CD4-positive, alpha-beta T cell treated with Interleukin-10 for 1 hour (primary cell): Measurements from ENCODE around the gene THG1L.
"Not testable (repeated sequence)": the region's sequence is repeated elsewhere in the genome, so short reads cannot be mapped to it uniquely, and the experiment has no call there.

Experiments
- DNase-seq: peaks from one replicate; pipeline ENCODE4 v3.0.0-alpha.2; 2020

THG1L gene

DNA sequence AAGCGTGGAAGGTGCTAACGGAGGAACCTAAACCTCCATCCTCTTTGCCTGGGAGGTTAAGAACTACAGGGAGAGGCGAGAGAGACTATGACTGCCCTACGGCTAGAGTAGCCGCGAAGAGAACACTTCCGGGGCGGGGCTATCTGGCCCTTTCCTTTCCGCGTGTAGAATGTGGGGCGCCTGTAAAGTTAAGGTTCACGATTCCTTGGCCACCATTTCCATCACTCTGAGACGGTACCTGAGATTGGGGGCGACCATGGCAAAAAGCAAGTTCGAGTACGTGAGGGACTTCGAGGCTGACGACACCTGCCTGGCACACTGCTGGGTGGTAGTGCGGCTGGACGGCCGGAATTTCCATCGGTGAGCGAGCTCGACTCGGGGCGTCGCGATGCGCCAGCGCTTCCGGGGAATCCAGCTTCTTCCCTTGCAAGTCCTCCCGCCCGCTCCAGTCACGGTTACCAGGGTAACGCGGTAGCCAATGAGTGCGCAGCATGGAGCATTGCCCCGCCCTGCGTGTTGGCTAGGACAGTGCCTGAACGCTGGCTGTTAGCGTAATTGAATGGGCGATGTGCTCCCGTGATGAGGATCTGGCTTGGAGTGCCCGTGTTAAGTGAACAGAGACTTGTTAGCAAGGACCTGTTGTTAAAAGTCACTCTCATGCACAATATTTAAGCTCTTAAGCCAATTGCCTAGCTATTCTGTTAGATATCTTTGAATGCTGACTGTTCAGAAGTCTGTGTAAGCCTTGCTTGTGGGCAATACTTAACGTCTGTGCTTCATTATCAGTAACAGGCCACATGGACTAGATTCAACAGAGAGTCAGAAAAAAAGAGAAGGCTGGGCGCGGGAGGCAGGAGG is at the start of gene THG1L:
Gene THG1L, plus strand, starts transcription at position 149 of the 858 bp plus-strand sequence. Its CDS starts 21 bp downstream, at position 170.
- peak; percentile 98 for DNase-seq

DNA sequence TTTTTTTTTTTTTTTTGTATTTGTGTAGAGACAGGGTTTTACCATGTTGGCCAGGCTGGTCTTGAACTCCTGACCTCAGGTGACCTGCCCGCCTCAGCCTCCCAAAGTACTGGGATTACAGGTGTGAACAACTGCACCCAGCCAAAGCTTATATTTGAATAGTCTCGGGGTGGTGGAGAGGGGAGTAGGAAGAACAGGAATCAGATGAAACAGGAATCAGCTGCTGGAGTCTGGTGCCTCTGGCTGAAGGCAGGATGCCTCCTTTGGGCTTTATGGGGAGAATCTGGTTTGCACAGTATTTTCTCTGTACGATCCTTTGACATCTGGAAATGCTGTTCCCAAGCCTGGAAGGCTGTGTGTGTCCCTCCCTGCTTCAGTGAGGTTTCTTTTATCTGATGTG is 49.0 kb upstream of the THG1L start:
- no peak for DNase-seq

DNA sequence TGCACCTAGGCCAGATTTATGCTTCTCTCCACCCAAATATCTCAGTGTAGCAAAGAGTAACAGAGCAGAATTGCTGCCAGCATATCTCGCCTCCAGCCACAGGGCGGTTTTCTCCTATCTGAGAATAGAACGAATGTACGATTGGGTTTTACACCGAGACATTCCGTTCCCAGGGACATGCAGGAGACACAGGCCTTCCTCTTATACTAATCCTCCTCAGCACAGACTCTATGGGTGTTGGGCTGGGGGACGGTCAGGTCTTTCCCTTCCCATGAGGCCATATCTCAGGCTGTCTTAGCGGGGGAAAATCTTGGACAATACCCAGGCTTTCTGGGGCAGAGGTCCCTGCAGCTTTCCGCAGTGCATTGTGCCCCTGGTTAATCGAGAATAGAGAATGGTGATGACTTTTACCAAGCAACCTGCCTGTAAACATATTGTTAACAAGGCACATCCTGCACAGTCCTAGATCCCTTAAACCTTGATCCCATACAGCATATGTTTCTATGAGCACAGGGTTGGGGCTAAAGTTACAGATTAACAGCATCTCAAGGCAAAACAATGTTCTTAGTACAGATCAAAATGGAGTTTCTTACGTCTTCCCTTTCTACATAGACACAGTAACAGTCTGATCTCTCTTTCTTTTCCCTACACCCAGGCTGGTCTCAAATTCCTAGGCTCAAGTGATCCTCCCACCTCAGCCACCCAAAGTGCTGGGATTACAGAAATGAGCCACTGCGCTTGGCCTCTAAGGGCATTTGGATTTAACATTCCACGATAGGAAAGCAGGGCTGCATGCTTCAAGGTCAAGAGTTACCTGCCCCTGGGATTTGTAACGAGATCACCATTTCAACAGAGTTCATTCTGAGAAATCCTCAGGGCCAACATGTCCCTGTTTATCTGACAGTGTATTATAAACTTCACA is 44.7 kb upstream of the THG1L start:
- DNase-seq: not testable (repeated sequence)

DNA sequence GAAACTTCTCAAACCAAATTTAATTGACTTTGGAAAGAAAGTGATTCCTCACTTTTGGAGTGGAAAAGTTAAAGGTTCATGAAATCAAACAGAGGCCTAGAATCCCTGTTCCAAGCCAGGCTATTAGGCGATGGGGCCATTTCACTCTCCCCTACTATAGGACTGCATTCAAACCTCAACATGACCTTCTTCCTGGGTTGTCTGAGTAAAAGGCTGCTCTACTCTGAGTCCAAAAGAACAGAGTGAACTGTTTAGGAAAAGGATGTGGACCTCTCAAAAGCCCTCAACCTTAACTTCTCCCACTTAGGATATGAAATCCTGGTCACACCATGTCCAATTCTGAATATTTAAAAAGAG is 44.0 kb upstream of the THG1L start:
- no peak for DNase-seq

DNA sequence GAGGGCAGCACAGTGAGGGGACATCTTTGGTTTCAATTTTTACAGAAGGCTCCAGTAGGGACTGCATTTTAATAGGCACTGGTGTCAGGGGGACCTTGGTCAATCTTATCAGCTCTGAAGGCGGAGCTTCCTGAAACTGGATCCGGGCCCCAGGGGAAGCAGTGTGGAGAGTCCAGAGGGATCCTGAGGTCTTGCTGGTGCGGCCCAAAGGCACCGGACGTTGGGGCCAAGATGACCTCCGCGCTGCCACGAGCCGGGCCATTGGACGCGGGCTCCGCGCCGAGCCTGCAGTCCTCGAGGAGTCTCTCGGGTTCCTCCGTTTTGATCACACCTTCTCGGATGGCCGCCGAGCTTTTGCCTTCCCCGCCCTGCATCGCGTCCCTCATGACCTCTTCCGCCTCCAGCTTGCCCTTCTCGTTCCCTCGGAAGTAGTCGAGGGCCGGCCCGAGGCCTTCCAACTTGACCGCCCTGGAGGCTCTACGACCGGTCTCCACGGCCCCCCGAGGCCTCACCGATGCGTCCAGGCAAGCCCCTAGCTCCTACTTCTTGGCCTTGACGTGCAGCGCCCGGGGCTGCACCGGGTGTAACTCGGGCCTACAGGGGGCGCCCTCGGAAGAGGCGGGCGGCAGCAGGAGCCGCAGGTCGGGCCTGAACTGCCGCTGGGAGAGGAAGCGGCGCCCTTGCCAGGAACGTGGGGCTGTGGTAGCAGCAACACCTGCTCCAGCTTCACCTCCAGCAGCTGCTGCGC is 41.1 kb upstream of the THG1L start:
- peak; percentile 32 for DNase-seq

DNA sequence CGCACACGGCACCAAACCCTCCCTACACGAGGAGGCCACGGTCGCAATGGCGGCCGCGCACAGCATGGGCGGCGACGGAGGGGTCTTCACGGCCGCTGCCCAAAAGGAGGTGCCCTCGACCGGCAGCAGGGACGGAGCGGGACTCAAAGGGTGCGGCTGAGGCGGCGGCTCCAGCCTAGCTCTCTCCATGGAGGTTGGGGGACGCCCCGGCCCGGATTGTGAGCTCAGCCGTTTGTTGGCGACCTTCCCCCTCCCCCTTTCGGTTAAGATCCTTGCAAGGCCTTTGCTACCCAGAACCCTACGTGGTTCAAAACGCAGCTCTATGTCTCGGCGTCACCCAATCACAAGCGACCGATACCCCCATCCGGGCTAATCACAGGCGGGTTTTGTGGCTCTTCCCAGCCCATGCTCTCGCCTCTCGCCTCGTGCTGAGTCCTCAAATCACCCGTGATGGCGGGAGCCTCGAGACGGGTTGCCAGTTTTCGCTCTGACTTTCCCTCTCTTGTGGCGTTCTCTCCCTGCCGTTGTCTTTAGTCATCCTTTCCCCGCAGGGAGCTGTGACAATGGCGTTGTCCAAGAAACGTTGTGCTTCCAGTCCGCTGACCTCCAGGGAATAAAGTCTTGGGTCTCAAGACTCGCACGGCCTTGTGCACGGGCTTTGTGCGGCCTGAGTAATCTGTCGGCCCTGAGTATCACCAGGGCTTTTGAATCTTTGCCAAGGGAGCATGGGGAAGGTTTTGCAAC is 40.4 kb upstream of the THG1L start:
- DNase-seq: no peak

DNA sequence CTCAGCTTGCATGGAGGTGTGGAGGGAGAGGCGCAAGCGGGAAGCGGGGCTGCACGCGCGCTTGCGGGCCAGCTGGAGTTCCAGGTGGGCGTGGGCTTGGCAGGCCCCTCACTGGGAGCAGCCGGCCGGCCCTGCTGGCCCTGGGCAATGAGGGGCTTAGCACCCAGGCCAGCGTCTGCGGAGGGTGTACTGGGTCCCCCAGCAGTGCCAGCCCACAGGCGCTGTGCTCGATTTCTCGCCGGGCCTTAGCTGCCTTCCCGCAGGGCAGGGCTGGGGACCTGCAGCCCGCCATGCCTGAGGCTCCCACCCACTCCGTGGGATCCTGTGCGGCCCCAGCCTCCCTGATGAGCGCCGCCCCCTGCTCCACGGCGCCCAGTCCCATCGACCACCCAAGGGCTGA is 37.4 kb upstream of the THG1L start:
- not testable (repeated sequence) for DNase-seq

DNA sequence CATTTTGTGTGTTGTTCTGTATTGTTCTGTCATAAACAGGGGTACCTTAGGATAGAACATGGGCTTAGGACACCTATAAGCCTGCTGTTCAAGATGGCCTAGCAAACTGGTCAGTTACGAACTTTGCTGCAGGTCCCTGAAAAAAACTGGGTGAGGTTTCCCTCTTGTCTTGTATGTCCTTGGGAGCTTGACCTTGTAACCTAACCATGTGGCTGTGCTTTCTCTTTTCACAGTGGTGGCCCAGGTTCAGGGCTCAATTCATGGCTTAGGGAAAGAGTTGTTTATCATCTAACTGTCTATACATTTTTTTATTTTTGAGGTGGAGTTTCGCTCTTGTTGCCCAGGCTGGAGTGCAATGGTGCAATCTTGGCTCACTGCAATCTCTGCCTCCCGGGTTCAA is 35.1 kb upstream of the THG1L start:
- not testable (repeated sequence) for DNase-seq

DNA sequence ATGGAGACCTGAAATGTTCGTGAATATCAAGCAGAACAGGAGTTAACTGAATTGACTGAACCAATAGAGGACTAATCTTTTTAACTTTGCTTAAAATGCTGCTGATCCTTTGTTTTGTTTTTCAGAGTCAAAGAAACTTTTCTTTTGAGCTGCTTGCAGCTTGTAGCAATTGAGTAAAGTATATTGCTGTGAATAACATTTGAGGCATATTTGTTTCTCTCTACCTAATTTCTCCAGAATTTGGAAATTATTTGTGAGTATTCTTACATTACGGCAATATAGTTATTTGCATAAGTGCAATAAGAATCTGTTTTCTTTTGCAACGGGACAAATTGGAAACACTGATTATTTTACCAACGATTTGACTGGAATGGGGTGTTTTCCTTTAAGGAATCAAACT is 32.5 kb upstream of the THG1L start:
- not testable (repeated sequence) for DNase-seq

DNA sequence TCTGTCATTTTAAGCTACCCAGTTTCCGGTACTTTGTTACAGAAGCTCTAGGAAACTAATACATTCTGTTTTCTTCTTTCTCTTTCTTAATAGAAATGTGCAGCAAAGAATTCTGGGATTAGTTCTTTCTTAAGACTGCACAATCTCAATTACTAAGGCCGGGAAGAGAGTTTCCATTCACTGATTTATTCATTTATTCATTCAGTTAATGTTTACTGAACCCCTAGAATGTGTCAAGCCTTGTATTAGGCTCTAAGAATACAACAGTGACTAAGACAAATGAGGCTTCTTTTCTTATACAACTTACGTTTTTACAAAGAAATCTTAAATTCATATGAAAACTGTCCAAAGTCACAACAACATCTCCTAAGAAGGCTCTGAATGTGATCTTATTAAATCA is 27.5 kb upstream of the THG1L start:
- no peak for DNase-seq

DNA sequence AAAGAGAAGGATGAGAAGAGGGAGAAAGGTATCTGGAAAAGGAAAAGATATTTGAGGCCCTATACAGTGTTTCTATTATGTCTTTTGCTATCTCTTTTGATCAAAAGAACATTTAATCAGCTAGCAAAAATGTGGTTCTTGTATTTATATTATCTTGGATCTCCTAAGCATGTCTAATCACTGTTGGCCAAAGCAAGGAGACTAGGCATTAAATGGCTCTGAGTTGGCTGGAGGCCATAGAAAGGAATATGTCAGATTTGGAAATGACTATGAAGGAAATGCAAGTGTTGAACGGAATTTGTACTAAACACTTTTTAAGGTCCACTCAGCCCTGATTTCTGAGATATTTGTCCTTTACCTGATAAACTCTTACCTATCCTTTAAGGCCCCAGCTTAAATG is 22.4 kb upstream of the THG1L start:
- no peak for DNase-seq

DNA sequence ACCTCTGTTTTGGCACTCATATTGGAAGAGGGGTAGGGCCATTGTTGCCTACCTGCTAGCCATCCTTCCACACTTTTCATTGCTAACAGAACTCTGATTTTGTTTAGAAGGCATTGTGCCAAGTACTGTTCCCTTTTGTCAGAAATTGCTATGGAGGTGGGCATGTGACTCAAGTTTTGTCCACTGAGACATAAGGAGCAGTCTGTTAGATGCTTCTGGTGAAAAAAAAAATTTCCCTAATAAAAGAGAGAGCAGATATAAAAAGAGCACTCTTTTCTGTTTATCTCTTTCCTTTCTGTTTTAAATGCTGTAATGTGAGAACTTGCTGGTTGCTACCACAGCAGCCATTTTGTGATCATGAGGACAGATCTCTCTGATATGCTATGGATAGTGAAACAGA is 21.9 kb upstream of the THG1L start:
- no peak for DNase-seq

DNA sequence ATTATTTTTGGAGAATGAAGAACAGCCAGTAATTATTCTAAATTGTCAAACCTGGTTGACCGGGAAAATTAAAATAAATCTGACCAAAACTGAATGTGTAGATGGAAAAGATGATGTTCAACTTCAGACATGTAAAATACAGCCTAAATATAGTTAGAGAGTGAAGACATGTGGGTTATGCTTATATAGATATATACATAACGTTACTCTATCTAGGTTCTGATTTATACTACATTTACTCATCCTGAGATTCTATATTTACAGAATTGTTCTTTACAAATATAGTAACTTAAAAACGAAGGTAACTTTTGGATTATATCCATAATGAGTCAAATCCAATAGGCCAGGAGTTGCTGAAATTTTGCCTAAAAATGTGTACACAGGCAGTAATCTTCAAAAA is 20.8 kb upstream of the THG1L start:
- no peak for DNase-seq

DNA sequence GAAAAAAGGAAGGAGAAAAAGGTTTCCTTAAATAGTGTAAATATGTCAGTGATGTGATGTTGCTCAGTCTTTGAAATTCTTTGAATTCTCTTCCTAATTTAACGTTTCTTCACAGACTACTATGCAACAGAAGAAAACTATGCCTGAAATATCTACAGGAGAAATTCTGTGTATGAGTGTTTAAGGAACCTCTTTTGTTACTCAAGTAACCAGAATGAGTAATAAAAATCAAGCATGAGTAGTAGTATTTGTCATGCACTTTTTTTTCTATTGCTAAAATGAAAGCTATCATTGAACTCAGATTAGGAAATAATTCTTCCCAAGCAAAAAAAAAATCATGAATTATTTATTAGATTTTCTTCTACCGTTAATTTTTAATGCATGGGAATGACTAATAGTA is 20.3 kb upstream of the THG1L start:
- DNase-seq: no peak

DNA sequence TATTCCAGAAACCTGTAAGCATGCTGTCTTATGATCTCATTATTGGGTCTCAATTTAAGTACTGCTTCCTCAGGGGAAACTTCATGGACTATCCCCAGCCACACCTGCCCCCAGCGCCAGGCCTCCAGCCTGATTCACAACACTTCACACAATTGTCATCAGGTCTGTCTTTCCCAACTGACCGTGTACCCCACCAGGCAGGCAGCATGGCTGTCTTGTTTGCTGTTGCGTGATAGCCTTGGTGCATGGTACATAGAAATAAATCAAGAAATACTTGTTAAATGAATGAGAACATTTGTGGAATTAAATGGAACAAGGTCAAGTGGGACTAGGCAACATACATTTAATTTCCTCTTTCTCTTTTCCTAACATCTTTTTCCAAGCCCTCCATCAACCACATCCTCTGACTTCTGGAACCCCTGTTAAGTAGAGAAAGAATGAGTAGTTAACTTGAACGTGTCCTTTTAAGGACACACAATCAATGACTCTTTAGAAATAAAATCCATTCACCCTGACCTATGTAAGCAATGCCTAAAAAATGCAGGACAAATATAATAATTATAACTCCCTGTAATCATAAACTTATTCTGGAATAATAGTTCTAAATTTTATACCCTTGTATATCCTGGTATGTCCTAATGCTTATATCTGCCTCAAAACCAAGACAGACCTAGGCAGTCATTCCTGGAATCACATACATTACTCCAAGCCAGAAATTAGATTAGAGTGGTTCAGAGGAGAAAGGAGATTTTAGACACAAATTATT is 17.2 kb upstream of the THG1L start:
- DNase-seq: no peak

DNA sequence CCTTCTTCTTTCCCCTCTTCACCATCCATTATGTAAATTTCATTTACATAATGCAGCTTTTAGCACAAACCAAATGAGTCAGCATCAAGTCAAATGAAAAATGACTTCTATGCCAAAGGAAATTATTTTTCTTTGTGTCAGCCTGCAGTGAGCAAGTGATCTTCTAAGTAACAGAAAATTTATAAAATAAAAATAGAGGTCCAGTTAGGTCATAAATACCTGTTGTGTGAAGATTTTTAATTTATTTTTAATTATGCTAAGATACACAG is 16.7 kb upstream of the THG1L start:
- DNase-seq: no peak

DNA sequence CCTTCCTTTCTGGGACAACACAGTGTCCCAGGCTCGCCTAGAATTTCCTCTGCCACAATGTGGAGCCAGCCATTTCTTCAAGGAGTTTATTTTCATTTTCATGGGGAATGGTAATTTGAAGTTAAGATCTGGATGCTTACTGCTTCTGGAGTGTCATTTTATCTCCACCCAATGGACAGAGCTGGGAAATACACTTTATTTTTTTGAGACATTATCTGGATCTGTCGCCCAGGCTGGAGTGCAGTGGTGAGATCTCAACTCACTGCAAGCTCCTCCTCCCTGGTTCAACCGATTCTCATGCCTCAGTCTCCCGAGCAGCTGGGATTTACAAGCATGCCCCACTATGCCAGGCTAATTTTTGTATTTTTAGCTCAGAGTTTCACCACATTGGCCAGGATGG is 12.7 kb upstream of the THG1L start:
- peak; percentile 68 for DNase-seq

DNA sequence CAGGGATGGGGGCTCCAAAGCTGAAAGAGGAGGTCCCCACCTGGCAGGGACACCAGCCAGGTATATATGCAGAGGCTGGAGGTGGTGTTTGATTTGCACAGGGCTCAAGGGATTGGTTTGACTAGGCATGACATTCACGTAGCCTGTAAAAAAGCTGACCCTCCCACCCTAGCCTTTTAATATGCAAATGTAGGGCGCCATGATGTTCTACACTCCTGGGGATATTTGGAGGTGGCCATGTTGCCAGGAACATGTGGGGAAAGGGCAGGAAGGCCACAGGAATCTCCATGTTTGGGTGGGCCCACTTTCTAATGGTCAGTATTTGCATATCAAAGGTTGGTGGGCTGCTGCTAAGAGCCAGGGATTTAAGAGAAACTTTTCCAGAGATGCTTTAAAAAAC is 12.0 kb upstream of the THG1L start:
- no peak for DNase-seq

DNA sequence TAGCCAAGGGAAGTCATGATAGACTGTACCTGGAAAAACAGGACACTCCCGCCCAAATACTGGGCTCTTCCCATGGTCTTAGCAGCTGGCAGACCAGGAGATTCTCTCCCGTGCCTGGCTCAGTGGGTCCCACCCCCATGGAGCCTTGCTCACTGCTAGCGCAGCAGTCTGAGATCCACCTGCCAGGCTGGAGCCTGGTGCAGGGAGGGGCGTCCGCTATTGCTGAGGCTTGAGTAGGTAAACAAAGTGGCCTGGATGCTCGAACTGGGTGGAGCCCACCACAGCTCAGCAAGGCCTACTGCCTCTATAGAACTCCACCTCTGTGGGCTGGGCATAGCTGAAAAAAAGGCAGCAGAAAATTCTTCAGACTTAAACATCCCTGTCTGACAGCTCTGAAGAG is 10.1 kb upstream of the THG1L start:
- no peak for DNase-seq

DNA sequence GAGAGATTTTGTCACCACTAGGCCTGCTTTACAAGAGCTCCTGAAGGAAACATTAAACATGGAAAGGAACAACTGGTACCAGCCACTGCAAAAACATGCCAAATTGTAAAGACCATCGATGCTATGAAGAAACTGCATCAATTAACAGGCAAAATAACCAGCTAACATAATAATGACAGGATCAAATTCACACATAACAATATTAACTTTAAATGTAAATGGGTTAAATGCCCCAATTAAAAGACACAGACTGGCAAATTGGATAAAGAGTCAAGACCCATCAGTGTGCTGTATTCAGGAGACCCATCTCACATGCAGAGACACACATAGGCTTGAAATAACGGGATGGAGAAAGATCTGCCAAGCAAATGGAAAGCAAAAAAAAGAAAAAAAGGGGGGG is 8.3 kb upstream of the THG1L start:
- DNase-seq: not testable (repeated sequence)

DNA sequence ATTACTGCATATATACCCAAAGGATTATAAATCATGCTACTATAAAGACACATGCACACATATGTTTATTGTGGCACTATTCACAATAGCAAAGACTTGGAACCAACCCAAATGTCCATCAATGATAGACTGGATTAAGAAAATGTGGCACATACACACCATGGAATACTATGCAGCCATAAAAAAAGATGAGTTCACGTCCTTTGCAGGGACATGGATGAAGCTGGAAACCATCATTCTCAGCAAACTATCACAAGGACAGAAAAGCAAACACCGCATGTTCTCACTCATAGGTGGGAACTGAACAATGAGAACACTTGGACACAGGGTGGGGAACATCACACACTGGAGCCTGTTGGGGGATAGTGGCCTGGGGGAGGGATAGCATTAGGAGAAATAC is 4.6 kb upstream of the THG1L start:
- not testable (repeated sequence) for DNase-seq

DNA sequence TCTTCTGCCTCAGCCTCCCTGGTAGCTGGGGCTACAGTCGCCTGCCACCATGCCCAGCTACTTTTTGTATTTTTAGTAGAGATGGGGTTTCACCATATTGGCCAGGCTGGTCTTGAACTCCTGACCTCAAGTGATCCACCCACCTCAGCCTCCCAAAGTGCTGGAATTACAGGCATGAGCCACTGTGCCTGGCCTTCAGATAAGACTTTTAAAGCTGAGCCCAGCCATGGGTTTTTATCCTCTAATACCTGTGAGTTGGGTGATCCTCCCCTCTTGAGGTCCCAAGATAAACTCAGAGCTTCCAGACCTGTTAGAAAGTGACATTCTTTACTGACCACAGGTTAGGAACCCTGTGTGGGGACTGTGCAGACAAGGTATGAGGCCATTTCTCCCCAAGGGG is 3.4 kb upstream of the THG1L start:
- not testable (repeated sequence) for DNase-seq
